Left ventricle myocardium inferior (tissue), 1 donor: ENCODE results near the gene EFNA5. TPM values are rescaled to one million over a fixed set of nuclear protein-coding genes. Genes with fewer than 3 reads are reported as not detected.

Source experiments
- DNase-seq: peaks from one replicate; pipeline ENCODE4 v3.0.0-alpha.2; 2020
- H3K27ac ChIP-seq: fragments of 200-600 bp; replicated peaks from 2 replicates; pipeline ENCODE4 v1.8.0; 2021
- H3K27me3 ChIP-seq: fragments of 200-600 bp; 2 replicates; pipeline ENCODE4 v1.8.0; 2021; ENCODE audit warnings: low read depth
- H3K36me3 ChIP-seq: fragments of 200-600 bp; 2 replicates; pipeline ENCODE4 v1.8.0; 2021
- H3K4me1 ChIP-seq: fragments of 200-600 bp; 2 replicates; pipeline ENCODE4 v1.8.0; 2021
- H3K4me3 ChIP-seq: fragments of 200-600 bp; 2 replicates; pipeline ENCODE4 v1.8.0; 2021; ENCODE audit warnings: mild to moderate bottlenecking, moderate library complexity
- H3K9me3 ChIP-seq: fragments of 200-600 bp; replicated peaks from 2 replicates; pipeline ENCODE4 v1.8.0; 2021
- CTCF ChIP-seq: fragments of 200-600 bp; IDR thresholded peaks from 2 replicates; pipeline ENCODE4 v1.8.0; 2021; ENCODE audit warnings: antibody characterized with exemption, mild to moderate bottlenecking, borderline replicate concordance
- intact Hi-C: fragments of 100-400 bp; cut with micrococcal nuclease; formaldehyde crosslinking; loops from one replicate; pipeline ENCODE4 v1.11.0; 2022
- total RNA-seq: library from RNA; stranded (reverse); fragmentation: NEBNext Ultra II Directional; extraction: Animal tissue kit (Norgen Biotek cat#: 25700); gene quantifications from one replicate; pipeline ENCODE4 v1.2.1, GENCODE V29; 2021
- donor health status: DM: no; HTN: yes; CAD: no; lungs with severe emphysema.

EFNA5 gene
- total RNA-seq, 1 donor from 2014 or later: 28.2 TPM

- DNase-seq: no peak
- Histone ChIP-seq H3K4me1 (peaks cover 63% of the 10 kb centered on the region), H3K9me3 (no peaks in the 10 kb centered on the region), H3K36me3 (no peaks in the 10 kb centered on the region), H3K27me3 (no peaks in the 10 kb centered on the region), H3K4me3 (no peak overlapping the region), H3K27ac (peak overlapping the region; percentile 73)
- no peak for TF ChIP-seq CTCF
- intact Hi-C loops: no loop called here
Observed at GRCh38 chr5:107543868-107544267, 126.9 kb downstream of the EFNA5 start.

- TF ChIP-seq CTCF: no peak
- Histone ChIP-seq H3K4me3 (peak overlapping the region; percentile 35), H3K27ac (peak overlapping the region; percentile 73), H3K4me1 (peaks cover 68% of the 10 kb centered on the region), H3K36me3 (no peaks in the 10 kb centered on the region), H3K9me3 (no peaks in the 10 kb centered on the region), H3K27me3 (no peaks in the 10 kb centered on the region)
- intact Hi-C loops: no loop called here
- peak; percentile 74 for DNase-seq
Observed at GRCh38 chr5:107542831-107543231, 127.9 kb downstream of the EFNA5 start.

- H3K4me1 ChIP-seq: peaks cover 70% of the 10 kb centered on the region
- H3K27ac ChIP-seq: peak overlapping the region; percentile 73
- no peaks in the 10 kb centered on the region for H3K27me3 ChIP-seq
- no peaks in the 10 kb centered on the region for H3K9me3 ChIP-seq
- H3K36me3 ChIP-seq: no peaks in the 10 kb centered on the region
- intact Hi-C loops: no loop called here
- DNase-seq: peak; percentile 55
- no peak for TF ChIP-seq CTCF
- H3K4me3 ChIP-seq: peak overlapping the region; percentile 35
Observed at GRCh38 chr5:107542428-107542827, 128.3 kb downstream of the EFNA5 start.

GRCh38 chr5:107541400-107541799 lies 129.3 kb downstream of the EFNA5 start:
- intact Hi-C loops: no loop called here
- Histone ChIP-seq H3K27ac (no peak overlapping the region), H3K27me3 (no peaks in the 10 kb centered on the region), H3K4me3 (no peak overlapping the region), H3K36me3 (no peaks in the 10 kb centered on the region), H3K9me3 (no peaks in the 10 kb centered on the region), H3K4me1 (peaks cover 70% of the 10 kb centered on the region)
- TF ChIP-seq CTCF: no peak
- no peak for DNase-seq

GRCh38 chr5:107539726-107540330 lies 130.9 kb downstream of the EFNA5 start:
- Histone ChIP-seq H3K4me1 (peaks cover 70% of the 10 kb centered on the region), H3K36me3 (no peaks in the 10 kb centered on the region), H3K9me3 (no peaks in the 10 kb centered on the region), H3K4me3 (no peak overlapping the region), H3K27ac (peak overlapping the region; percentile 59), H3K27me3 (no peaks in the 10 kb centered on the region)
- DNase-seq: no peak
- TF ChIP-seq CTCF: no peak
- intact Hi-C loops: no loop called here
